Activated CD8-positive, alpha-beta memory T cell treated with anti-CD3 and anti-CD28 coated beads for 48 hours (primary cell): ENCODE results near the gene CLTCL1.
"Not testable (repeated sequence)": the region's sequence is repeated elsewhere in the genome, so short reads cannot be mapped to it uniquely, and the experiment has no call there.

Experiments used
- DNase-seq, 3 experiments: peaks; one replicate each; pipeline ENCODE4 v3.0.0-alpha.2; 2020; ENCODE audit warnings: low read depth in 2 of 3, low spot score in 2 of 3

CLTCL1 gene

GRCh38 chr22:19291218-19291579 lies 320 bp downstream of the CLTCL1 start:
- no peak for DNase-seq

- DNase-seq, result no peak
These were observed 910 bp downstream of the CLTCL1 start for GRCh38 chr22:19290400-19291217.

GRCh38 chr22:19289475-19290161 lies 1.9 kb downstream of the CLTCL1 start:
- no peak for DNase-seq

- no peak for DNase-seq
These were observed 3.6 kb downstream of the CLTCL1 start for GRCh38 chr22:19287889-19288288.

- DNase-seq, result no peak
These were observed 4.3 kb downstream of the CLTCL1 start for GRCh38 chr22:19287076-19287707.

- DNase-seq, result no peak
These were observed 5.7 kb downstream of the CLTCL1 start for GRCh38 chr22:19285831-19286230.

- DNase-seq, result not testable (repeated sequence)
These were observed 12.4 kb downstream of the CLTCL1 start for GRCh38 chr22:19279143-19279542.

- no peak for DNase-seq
These were observed 13.7 kb downstream of the CLTCL1 start for GRCh38 chr22:19277785-19278184.

- DNase-seq, result no peak
These were observed 15.5 kb downstream of the CLTCL1 start for GRCh38 chr22:19275919-19276600.

- DNase-seq, result no peak
These were observed 16.0 kb downstream of the CLTCL1 start for GRCh38 chr22:19275513-19275912.

- no peak for DNase-seq
These were observed 16.4 kb downstream of the CLTCL1 start for GRCh38 chr22:19275104-19275503.

GRCh38 chr22:19271856-19272535 lies 19.5 kb downstream of the CLTCL1 start:
- DNase-seq, result no peak

GRCh38 chr22:19271273-19271855 lies 20.2 kb downstream of the CLTCL1 start:
- DNase-seq, result no peak

- DNase-seq, result no peak
These were observed 20.6 kb downstream of the CLTCL1 start for GRCh38 chr22:19270873-19271272.

GRCh38 chr22:19266547-19267086 lies 24.9 kb downstream of the CLTCL1 start:
- DNase-seq, result no peak

- DNase-seq, result no peak
These were observed 25.7 kb downstream of the CLTCL1 start for GRCh38 chr22:19265779-19266178.

GRCh38 chr22:19260804-19261203 lies 30.7 kb downstream of the CLTCL1 start:
- DNase-seq, result no peak

GRCh38 chr22:19260194-19260593 lies 31.3 kb downstream of the CLTCL1 start:
- DNase-seq, result no peak

GRCh38 chr22:19258968-19259288 lies 32.6 kb downstream of the CLTCL1 start:
- not testable (repeated sequence) for DNase-seq

- DNase-seq, result no peak
These were observed 33.1 kb downstream of the CLTCL1 start for GRCh38 chr22:19258371-19258770.
